GM21576 (cell line): ENCODE measurements around the gene MINAR2.

Experiments used
- ATAC-seq: cut with Tn5 transposase; IDR thresholded peaks from one replicate; pipeline ENCODE4 v1.9.1; 2021; ENCODE audit warnings: mild to moderate bottlenecking, moderate library complexity; ENCODE audit not compliant: unreplicated experiment

The MINAR2 gene

DNA sequence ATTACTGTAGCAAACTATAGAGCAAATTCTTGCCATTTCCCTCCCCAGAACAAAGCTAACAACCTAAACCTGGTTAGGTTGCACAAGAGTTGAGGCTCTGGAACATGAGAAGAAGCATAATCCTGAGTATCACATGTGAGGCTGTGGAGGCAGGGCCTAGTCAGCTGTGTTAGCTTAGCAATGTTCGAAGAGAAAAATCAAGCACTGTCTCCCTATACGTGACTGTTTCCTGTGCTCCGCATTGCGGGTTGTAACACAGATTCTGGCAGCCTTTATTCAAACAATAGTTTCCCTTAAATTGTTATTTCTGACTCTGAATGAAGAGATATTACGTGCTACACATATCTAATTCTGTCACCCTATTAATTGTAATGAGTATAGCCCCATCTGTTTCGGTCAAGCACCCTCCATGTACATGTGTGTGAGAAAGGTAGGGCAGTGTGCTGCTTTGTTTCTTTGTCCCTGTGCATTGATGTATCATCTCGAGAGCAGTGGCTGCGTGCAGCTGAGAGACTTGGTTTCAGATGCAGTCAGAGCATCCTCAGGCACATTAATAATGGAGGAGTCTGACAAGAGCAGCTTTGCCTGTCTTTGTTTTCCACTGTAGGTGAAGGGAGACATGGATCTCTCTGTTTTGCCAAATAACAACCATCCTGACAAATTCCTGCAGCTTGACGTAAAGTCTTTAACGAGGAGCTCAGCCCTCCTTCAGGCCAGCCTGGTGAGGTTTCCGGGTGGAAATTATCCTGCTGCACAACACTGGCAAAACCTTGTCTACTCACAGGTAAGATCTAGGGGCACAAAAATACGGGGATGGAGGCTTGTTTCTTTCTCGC is at the start of gene MINAR2:
Gene MINAR2 (plus strand): TSS at position 523 of the 836 bp plus-strand sequence. CDS start 97 bp downstream, at position 620.
- no peak for ATAC-seq

GRCh38 chr5:129698661-129699060 is 49.2 kb upstream of the MINAR2 start:
- no peak for ATAC-seq

DNA sequence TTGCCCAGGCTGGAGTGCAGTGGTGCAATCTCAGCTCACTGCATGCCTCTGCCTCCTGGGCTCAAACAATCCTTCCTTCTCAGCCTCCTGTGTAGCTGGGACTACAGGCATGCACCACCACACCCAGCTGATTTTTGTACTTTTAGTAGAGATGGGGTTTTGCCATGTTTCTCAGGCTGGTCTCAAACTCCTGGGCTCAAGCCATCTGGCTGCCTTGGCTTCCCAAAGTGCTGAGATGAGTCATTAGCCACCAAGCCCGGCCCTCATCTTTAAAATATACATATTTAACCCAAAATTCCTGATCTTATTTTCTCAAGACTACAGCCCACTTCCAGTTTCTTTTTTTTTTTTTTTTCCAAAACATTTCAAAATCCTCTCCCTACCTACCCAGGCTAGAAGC is 31.7 kb upstream of the MINAR2 start:
- ATAC-seq, result no peak

DNA sequence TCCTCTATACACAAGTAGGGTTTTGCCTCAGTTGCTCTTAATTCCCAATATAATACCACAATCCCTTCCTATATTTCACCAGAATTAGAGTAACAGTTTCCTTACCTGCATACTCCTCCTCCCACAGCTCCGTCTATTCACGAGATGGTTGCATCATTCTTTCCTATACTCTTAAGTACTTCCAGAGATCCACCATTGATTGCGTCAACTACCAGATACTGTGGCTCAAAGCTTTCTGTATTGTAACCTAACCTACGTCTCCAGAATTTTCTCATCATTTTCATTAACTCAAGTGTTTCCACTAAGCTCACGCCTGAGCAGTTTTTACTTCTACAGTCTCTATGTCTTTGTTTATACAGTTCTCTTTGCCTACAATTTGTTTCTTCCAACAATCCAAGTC is 31.2 kb upstream of the MINAR2 start:
- no peak for ATAC-seq

DNA sequence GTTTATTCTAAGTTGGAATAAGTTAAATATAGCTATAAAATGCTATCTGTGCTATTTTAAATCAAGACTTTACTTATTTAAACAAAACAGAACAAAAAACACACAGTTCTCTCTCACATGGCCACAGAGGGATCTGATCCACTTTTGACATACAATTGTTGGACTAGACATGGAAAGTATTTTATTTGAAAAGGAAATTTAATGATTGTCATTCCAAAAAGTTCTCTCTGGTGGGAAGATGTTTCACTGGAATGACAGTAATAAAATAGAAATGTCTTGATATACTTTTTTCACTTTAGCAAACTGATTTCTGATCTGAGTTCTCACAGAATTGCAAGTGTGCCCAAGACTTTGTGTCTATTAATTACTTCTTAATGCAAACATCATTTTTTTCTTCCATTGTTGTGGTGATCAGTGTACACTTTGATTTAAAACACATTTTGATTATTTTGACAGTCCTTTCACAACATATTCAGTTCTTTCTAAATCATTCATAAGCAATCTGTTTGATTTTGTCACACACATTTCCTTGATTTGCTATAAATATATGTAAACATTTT is 30.1 kb upstream of the MINAR2 start:
- ATAC-seq, result no peak

DNA sequence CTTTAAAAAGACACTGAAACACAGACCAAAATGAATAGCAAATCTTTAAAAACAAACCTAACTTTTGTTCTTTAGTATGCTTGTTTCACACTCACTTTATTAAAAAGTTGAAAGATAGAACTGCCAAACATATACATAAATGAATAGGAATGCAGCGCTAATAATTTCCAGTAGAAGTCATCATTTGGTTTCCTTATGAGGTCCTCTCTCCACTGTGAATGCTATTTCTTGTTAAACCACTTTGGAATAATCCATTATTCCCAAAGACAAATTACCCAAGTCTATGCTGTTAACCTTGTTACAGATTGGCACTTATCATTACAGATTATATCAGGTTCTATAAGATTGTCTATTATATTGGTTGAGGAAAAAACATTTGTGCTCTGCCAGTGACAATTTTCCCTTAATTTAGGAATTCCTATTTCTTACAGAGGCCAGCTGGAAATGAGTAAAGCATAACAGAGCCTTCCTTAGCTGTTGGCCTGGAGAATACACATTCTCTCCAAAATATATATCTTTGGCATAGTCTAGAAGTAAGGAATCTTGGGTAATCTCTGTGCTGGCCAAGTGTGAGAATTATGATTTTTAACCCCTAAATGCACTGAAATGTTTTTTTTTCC is 29.3 kb upstream of the MINAR2 start:
- ATAC-seq, result no peak

GRCh38 chr5:129724222-129724621 is 23.7 kb upstream of the MINAR2 start:
- no peak for ATAC-seq

DNA sequence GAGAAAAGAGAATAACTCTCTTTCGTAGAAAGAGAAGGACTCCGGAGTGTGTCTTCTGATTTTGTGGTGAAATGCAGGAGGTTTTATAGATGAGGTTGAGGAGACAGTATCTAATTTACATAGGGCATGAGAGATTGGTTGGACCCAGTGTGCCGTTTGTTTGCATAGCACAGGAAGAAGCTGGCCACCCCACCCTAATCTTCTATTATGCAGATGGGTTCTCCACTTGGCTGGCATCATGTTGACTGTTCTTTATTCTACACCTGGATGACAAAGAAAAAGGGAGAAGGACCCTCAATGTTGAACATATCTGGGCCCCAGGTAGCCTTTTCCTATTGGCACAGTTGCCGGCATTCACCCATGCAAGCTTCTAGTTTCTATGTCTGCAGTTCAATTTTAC is 23.2 kb upstream of the MINAR2 start:
- no peak for ATAC-seq

GRCh38 chr5:129739773-129740172 is 8.1 kb upstream of the MINAR2 start:
- ATAC-seq, result no peak

GRCh38 chr5:129743541-129744187 is 4.2 kb upstream of the MINAR2 start:
- ATAC-seq, result no peak

GRCh38 chr5:129745997-129746396 is 1.9 kb upstream of the MINAR2 start:
- ATAC-seq, result no peak

GRCh38 chr5:129746876-129747275 is 1.0 kb upstream of the MINAR2 start:
- ATAC-seq, result no peak

DNA sequence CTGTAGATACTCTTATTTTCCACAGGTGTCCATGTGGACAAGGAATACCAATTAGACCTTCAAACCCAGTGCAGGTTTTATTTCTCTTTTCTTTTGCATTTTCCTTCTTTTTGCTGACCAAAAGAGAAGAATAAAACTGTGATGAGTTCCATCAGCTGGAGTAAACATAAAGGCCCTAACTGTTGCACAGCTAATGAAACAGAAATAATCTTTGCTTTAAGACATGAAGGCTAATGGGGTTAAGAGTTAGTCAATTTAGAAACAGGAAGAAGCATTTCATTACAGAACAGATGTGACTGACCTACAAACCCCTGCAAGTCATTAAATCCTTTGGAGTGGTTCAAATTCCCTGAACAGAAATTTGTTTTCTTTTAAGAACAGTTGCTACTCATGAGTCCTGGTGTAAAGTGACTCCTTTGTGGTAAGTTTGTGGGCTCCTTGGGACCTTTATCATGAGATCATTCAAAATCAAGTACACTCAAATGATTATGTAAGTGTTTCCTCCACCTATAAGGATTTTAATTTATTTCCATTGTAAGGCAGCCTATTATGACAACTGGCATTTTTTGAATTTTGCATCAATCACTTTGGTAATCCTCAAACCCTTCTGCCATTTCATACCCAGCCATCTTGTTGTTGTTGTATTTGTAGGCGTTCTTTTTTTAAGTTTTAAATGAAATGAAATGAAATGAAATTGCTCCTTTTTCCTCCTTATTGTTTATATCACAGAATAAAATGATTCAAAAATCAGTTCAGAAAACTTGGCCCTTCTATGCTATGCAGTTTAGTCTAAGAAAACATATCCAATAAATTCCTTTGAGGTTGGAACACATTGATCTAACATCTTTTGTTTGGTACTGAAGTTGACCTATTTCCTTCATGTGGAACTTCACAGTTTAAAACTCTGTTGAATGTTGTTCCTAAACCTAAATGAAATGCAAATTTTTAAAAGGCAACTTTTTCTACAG is 1.3 kb downstream of the MINAR2 start:
- ATAC-seq, result no peak

- no peak for ATAC-seq
Measured at GRCh38 chr5:129760636-129761325, 12.9 kb downstream of the MINAR2 start.

DNA sequence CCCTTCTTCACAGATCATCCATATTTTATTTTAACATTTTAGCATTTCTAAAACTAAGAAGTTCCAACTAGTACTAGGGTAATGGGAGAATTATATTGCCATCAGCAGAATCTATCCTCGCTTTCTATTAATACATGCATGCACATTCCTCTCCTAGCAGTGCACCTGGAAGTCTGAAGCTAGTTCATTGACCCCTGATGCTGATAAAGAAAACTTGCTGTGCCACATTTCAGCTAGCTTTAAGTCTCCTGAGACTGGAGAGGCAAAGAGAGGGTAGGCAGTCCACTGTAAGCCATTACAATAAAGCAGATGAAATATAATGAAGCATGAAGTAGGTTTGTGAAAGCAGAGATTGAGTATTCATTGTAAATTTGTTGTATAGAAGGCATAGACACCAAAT is 15.8 kb downstream of the MINAR2 start:
- no peak for ATAC-seq

GRCh38 chr5:129766798-129767197 is 18.9 kb downstream of the MINAR2 start:
- ATAC-seq, result no peak

DNA sequence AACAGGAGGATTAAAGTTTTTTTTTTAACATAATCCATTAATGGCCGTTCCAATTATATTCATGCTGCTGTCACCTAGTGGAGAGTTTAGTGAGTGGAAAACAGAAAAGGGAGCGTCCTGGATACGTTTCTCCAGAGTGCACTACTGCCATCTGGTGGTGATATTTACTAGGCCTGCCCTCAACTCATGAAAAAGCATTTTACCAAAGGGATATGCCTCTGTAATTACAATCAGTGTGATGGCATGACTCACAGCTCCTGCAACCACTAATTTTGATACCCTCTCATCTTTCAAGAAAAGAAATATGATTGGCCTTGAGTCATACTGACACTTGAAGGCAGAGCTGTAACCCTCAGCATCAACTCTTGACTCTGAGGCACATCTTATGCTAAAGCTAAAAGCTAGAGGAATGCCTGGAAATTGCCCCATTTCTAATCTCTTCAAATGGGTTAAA is 20.1 kb downstream of the MINAR2 start:
- peak; percentile 92 for ATAC-seq

DNA sequence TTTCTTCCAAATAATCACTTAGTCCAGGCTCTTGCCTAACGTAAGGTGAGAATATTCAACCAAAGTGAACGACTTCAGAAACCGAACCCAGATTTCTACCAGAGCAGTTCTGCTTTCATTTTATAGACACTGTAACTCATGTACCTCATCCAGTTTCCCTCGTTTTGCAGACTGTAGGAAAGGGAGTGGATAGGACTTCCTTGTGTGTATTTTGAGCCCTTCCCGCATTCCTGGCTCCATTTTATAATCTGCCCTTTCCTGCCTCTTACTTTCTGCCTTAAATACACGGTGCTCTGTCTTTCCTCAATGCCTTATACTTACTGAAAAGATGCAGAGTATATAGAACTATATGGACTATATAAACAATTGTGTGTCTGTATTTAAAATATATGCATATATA is 20.8 kb downstream of the MINAR2 start:
- no peak for ATAC-seq

GRCh38 chr5:129770024-129770820 is 22.3 kb downstream of the MINAR2 start:
- ATAC-seq, result no peak
